Epithelial cell of proximal tubule (primary cell): ENCODE results near the gene GPNMB. TPM values are rescaled to one million over a fixed set of nuclear protein-coding genes. Genes with fewer than 3 reads are reported as not detected.

Experiments
- DNase-seq: peaks from one replicate; pipeline ENCODE4 v3.0.0-alpha.2; 2011; ENCODE audit warnings: low read depth
- H3K4me3 ChIP-seq: 2 replicates; pipeline ENCODE4 v1.5.1; 2011; ENCODE audit warnings: low read depth, mild to moderate bottlenecking, low read length
- CTCF ChIP-seq: conservative IDR thresholded peaks from 2 replicates; pipeline ENCODE4 v1.5.1; 2012; ENCODE audit warnings: low read depth, mild to moderate bottlenecking, low read length
- total RNA-seq: library from RNA; depleted of rRNA; stranded (reverse); fragments of >200 nt; gene quantifications from 2 replicates; pipeline ENCODE4 v1.2.3, GENCODE V29; 2015

GPNMB gene
- total RNA-seq, 1 donor from 2014 or later, result 10.6 TPM

- no peak for TF ChIP-seq CTCF
- no peak for DNase-seq
These were observed 39.4 kb downstream of the GPNMB start for GRCh38 chr7:23285657-23286646.

GRCh38 chr7:23287612-23288011, 41.0 kb downstream of the GPNMB start:
- TF ChIP-seq CTCF, result no peak
- DNase-seq, result no peak
- H3K4me3 ChIP-seq, result no peak overlapping the region

More at GRCh38 chr7:23285657-23286646, 39.4 kb downstream of the GPNMB start:
- no peak overlapping the region for H3K4me3 ChIP-seq

- H3K4me3 ChIP-seq, result no peak overlapping the region
- DNase-seq, result no peak
- no peak for TF ChIP-seq CTCF
These were observed 44.4 kb downstream of the GPNMB start for GRCh38 chr7:23290993-23291392.

- no peak for DNase-seq
- TF ChIP-seq CTCF, result no peak
- H3K4me3 ChIP-seq, result no peak overlapping the region
These were observed 45.5 kb downstream of the GPNMB start for GRCh38 chr7:23291957-23292560.

GRCh38 chr7:23292623-23293022, 46.0 kb downstream of the GPNMB start:
- H3K4me3 ChIP-seq, result no peak overlapping the region
- TF ChIP-seq CTCF, result no peak
- no peak for DNase-seq

GRCh38 chr7:23293500-23294073, 47.0 kb downstream of the GPNMB start:
- no peak for TF ChIP-seq CTCF
- no peak overlapping the region for H3K4me3 ChIP-seq
- DNase-seq, result no peak
